ENCODE results near the gene MRTO4.
A peak's percentile ranks its signal among the peaks of the same experiment; 100 is the strongest.

Gene MRTO4

GRCh38 chr1:19209990-19210771 lies 41.4 kb upstream of the MRTO4 start, which contains the start of gene UBR4 (continued):
- peak; percentile 97 for TF ChIP-seq ZBTB11 (tag by site-specific recombination; conservative IDR thresholded peaks at IDR 0.05; ENCODE audit: low read depth)
- TF ChIP-seq ZNF248 (tag by site-specific recombination; IDR thresholded peaks at IDR 0.05), result no peak
- TF ChIP-seq ZNF274 (IDR thresholded peaks at IDR 0.05; ENCODE audit: low read length), result no peak
- no peak for TF ChIP-seq ZNF274 (tag by site-specific recombination; IDR thresholded peaks at IDR 0.05; ENCODE audit: borderline replicate concordance)
- no peak for TF ChIP-seq RBAK (tag by site-specific recombination; IDR thresholded peaks at IDR 0.05)
- TF ChIP-seq ZNF621 (tag by site-specific recombination; IDR thresholded peaks at IDR 0.05), result no peak
- no peak for TF ChIP-seq ZNF239 (tag by site-specific recombination; IDR thresholded peaks at IDR 0.05)
- TF ChIP-seq ZNF596 (tag by site-specific recombination; IDR thresholded peaks at IDR 0.05), result no peak
- TF ChIP-seq ZNF404 (tag by site-specific recombination; IDR thresholded peaks at IDR 0.05), result no peak
- TF ChIP-seq ZNF362 (tag by site-specific recombination; IDR thresholded peaks at IDR 0.05), result no peak
- TF ChIP-seq ZNF23 (tag by site-specific recombination; IDR thresholded peaks at IDR 0.05; ENCODE audit: borderline replicate concordance), result no peak
- TF ChIP-seq EGR2 (tag by site-specific recombination; IDR thresholded peaks at IDR 0.05; ENCODE audit: low read depth), result no peak; the same call in 1 of the 2 replicates
- TF ChIP-seq ZNF114 (tag by site-specific recombination; IDR thresholded peaks at IDR 0.05), result no peak
- TF ChIP-seq GLI4 (tag by site-specific recombination; IDR thresholded peaks at IDR 0.05), result no peak
- peak; percentile 94 for TF ChIP-seq SCRT2 (tag by site-specific recombination; IDR thresholded peaks at IDR 0.05)
- peak; percentile 100 for TF ChIP-seq ZNF629 (tag by site-specific recombination; IDR thresholded peaks at IDR 0.05)
- no peak for TF ChIP-seq ZNF560 (tag by site-specific recombination; IDR thresholded peaks at IDR 0.05; ENCODE audit: borderline replicate concordance)
- TF ChIP-seq ZNF449 (tag by site-specific recombination; IDR thresholded peaks at IDR 0.05), result no peak
- peak; percentile 88 for TF ChIP-seq ZBTB17 (tag by site-specific recombination; IDR thresholded peaks at IDR 0.05)
- TF ChIP-seq SETDB1 (IDR thresholded peaks at IDR 0.05; ENCODE audit: insufficient read length, low read length), result no peak
- no peak for TF ChIP-seq AEBP2 (tag by site-specific recombination; IDR thresholded peaks at IDR 0.05; ENCODE audit: borderline replicate concordance)
- TF ChIP-seq REST (tag by site-specific recombination; IDR thresholded peaks at IDR 0.05), result peak; percentile 33; the same call in 1 of the 2 replicates
- peak; percentile 63 for TF ChIP-seq ZNF639 (tag by site-specific recombination; IDR thresholded peaks at IDR 0.05)
- no peak for TF ChIP-seq ZNF214 (tag by site-specific recombination; IDR thresholded peaks at IDR 0.05; ENCODE audit: borderline replicate concordance)
- no peak for TF ChIP-seq ZNF221 (tag by site-specific recombination; IDR thresholded peaks at IDR 0.05; ENCODE audit: borderline replicate concordance)
- no peak for TF ChIP-seq ZNF658 (tag by site-specific recombination; IDR thresholded peaks at IDR 0.05)
- TF ChIP-seq ZNF48 (tag by site-specific recombination; IDR thresholded peaks at IDR 0.05), result no peak
- no peak; the same call in none of the 2 replicates for TF ChIP-seq KLF9 (tag by site-specific recombination; IDR thresholded peaks at IDR 0.05; ENCODE audit: low read depth)

All from HEK293 (cell line).